ENCODE measurements around the gene SMIM1.

The SMIM1 gene

DNA sequence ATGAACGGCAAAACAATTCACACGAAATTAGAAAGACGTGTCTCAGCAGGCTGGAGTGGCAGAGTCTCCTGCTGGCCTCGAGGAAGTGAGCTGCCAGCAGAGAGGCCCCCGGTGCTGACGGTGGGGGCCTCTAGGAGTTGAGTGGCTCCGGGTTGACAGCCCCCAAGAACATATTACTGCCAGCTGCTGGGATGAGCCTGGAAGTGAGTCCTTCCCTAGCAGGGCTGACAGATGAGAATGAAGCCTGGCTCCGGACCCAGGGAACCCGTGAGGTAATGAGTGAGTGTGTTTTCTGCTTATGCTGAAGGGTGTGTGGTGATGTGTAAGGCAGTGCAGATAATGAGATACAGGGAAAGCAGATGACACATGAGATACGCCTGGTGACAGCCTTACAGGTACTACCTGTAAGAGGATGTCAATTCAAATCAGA lies 47.2 kb downstream of the SMIM1 start:
- H3K4me3 ChIP-seq (ENCODE audit: low read depth, low read length): no peak overlapping the region
- TF ChIP-seq, protein P1, sequence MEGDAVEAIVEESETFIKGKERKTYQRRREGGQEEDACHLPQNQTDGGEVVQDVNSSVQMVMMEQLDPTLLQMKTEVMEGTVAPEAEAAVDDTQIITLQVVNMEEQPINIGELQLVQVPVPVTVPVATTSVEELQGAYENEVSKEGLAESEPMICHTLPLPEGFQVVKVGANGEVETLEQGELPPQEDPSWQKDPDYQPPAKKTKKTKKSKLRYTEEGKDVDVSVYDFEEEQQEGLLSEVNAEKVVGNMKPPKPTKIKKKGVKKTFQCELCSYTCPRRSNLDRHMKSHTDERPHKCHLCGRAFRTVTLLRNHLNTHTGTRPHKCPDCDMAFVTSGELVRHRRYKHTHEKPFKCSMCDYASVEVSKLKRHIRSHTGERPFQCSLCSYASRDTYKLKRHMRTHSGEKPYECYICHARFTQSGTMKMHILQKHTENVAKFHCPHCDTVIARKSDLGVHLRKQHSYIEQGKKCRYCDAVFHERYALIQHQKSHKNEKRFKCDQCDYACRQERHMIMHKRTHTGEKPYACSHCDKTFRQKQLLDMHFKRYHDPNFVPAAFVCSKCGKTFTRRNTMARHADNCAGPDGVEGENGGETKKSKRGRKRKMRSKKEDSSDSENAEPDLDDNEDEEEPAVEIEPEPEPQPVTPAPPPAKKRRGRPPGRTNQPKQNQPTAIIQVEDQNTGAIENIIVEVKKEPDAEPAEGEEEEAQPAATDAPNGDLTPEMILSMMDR (IDR thresholded peaks at IDR 0.05; ENCODE audit: low read depth, low read length): no peak

DNA sequence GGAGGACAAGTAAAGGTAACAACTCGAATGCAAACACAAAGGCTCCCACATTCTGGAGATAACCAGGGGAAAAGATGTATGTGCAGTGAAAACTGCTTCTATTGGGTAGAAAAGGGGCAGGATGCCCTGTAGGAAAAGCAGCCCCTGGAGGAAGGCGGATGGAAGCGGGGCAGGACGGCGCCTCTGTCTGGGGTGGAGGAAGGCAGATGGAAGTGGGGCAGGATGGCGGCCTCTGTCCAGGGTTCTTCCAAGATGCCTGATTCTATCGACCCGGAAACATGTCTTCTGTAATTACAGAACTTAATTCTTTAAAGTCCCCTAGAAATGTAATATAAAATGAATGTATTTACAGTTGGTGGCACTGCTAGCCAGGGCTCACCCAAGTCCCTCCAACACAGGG lies 47.8 kb downstream of the SMIM1 start:
- H3K4me3 ChIP-seq (ENCODE audit: low read depth, low read length): no peak overlapping the region
- TF ChIP-seq, protein P1 (IDR thresholded peaks at IDR 0.05; ENCODE audit: low read depth, low read length): no peak

- H3K4me3 ChIP-seq (ENCODE audit: low read depth, low read length): no peak overlapping the region
- TF ChIP-seq, protein P1 (IDR thresholded peaks at IDR 0.05; ENCODE audit: low read depth, low read length): no peak
These were observed 48.5 kb downstream of the SMIM1 start for GRCh38 chr1:3821004-3821403.

GRCh38 chr1:3821447-3821846 lies 48.9 kb downstream of the SMIM1 start:
- H3K4me3 ChIP-seq (ENCODE audit: low read depth, low read length): no peak overlapping the region
- TF ChIP-seq, protein P1 (IDR thresholded peaks at IDR 0.05; ENCODE audit: low read depth, low read length): no peak

GRCh38 chr1:3821908-3822307 lies 49.4 kb downstream of the SMIM1 start:
- no peak overlapping the region for H3K4me3 ChIP-seq (ENCODE audit: low read depth, low read length)
- TF ChIP-seq, protein P1 (IDR thresholded peaks at IDR 0.05; ENCODE audit: low read depth, low read length): no peak

DNA sequence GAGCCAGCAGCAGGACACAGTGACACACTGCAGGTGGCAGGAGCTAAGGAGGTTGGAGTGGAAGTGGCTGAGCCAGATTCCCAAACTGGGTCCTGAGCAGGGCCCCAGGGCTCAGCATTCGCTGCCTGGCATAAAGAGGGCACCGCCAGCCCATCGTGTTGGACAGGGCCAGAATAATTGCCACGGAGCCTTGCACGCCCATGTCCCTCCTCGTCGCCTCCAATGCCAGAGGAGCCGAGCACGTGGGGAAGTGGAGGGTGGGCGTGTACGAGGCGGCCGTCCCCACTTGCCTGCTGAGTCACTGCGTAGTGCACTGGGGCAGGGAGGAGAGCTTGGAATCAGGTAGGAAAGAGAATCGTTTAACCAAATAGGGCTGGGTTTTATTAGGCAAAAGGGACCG lies 49.9 kb downstream of the SMIM1 start:
- TF ChIP-seq, protein P1 (IDR thresholded peaks at IDR 0.05; ENCODE audit: low read depth, low read length): no peak
- no peak overlapping the region for H3K4me3 ChIP-seq (ENCODE audit: low read depth, low read length)

- TF ChIP-seq, protein P1 (IDR thresholded peaks at IDR 0.05; ENCODE audit: low read depth, low read length): no peak
- no peak overlapping the region for H3K4me3 ChIP-seq (ENCODE audit: low read depth, low read length)
These were observed 52.1 kb downstream of the SMIM1 start for GRCh38 chr1:3824650-3825049.
